Urothelium cell line (cell line): ENCODE data around the gene CD1E.
"Not testable (repeated sequence)": the region's sequence is repeated elsewhere in the genome, so short reads cannot be mapped to it uniquely, and the experiment has no call there.

Source experiments
- DNase-seq: peaks from one replicate; pipeline ENCODE4 v3.0.0; 2011; ENCODE audit warnings: low spot score, mixed read lengths
- FAIRE-seq: peaks from 2 replicates; lab custom pipeline; 2011; peaks lifted over from hg19 to GRCh38; lab: Jason Lieb, UNC

Gene CD1E

DNA sequence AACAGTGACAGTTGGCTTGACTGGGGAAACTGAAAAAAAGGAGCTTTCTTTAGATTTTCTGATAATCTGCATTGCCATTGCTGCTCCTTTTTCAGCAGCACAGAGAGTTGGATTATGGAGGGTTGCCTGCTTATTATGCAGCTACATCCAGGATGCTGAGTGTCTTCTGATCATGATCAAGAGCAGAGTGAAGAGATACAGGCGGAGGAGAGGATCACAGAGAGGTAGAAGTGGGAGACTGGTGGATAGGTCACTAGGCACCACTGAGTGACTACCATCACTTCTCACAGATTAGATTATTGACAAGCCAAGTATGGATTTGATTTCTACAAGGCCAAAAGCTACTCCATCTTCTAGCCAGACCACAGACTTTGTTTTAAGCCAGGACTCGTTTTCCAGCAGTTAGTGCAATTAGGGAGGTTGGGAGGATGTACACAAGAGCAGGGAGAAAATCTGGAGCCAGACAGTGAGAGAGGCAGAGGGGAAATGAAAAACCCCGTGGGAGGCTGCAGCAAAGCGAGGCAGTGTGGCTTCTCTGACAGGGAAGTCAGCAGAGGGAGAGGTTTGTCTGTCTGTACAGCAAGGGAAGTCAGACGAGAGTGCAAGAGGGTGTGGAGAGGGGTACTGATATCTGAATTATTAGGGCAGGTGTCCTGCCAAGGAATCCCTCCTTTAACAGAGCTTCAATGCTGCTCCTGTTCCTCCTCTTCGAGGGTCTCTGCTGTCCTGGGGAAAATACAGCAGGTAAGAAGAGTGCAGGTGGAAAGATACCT lies at the start of gene CD1E:
Gene CD1E, plus strand, starts transcription at position 592 of the 773 bp plus-strand sequence. Its CDS starts 95 bp downstream, at position 687.
- DNase-seq (no peak), FAIRE-seq (no peak)

- no peak for DNase-seq
- FAIRE-seq: no peak
Observed at GRCh38 chr1:158310623-158311022, 43.1 kb upstream of the CD1E start.

DNA sequence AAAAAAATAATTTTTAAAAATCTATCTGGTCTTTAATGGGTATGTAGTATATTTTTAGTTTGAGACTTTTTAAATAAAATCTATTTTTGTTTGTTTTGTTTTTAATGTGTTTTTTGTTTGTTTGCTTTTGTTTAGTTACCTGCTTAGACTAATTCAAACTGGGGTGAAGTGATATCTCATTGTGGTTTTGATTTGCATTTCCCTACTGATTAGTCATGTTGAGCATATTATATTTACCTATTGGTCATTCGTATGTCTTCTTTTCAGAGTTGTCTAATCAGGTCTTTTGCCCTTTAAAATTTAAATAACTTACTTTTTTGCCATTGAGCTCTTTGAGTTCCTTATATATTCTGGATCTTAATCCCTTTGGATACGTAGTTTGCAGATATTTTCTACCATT lies 42.6 kb upstream of the CD1E start:
- no peak for DNase-seq
- no peak for FAIRE-seq

- FAIRE-seq: no peak
Observed at GRCh38 chr1:158323866-158324265, 29.8 kb upstream of the CD1E start.

DNA sequence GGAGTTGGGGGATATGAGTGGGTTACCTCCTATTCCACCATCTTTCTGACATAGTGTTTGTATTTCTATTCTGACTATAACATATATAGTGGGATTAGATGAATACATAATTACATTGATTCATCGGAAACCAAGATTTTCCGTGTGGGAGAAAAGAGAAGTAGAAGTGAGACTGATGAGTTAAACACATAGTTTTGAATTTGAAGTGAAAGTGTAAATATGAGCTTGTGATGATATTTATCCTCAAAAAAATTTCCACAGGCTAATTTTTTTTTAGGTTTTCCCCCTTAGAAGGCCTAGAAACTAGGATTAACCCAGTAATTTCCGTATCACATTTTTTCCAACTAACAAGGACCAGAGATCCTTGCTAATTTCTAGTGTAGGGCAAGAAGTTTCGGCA lies 29.3 kb upstream of the CD1E start:
- FAIRE-seq: no peak
- no peak for DNase-seq

More at GRCh38 chr1:158323866-158324265, 29.8 kb upstream of the CD1E start:
- DNase-seq: no peak

DNA sequence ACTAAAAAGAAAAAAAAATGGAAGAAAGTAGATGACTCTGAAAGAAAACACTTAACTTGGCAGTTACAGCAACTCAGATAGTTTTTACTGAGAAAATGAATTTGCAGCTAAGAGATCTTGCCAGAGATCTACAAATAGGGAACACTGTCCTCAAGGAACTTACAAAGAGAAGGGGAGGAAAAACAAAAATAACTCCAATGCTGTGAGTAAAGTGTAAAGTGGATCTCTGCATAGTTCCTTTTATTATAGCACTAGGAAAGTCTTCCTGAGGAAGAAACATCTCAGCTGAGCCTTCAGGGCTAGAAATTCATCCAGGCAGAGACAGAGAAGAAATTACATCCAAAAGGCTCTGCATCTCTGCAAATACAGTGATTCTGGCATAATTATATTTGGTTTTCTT lies 26.2 kb upstream of the CD1E start:
- FAIRE-seq (no peak), DNase-seq (no peak)

DNA sequence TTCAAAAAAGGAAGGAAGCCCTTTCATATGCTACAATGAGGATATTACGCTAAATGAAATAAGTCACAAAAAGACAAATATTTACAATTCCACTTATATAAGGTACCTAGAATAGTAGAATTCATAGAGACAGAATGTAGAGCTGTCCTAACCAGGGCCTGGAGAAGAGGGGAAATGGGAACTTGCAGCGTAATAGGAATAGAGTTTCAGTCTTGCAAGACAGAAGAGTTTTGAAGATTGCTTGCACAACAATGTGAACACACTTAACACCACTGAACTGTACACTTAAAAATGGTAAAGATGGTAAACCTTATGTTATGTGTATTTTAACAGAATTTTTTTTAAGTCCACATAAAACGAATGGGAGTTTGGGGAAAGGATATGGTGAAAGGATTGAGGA lies 25.3 kb upstream of the CD1E start:
- DNase-seq (no peak), FAIRE-seq (no peak)

DNA sequence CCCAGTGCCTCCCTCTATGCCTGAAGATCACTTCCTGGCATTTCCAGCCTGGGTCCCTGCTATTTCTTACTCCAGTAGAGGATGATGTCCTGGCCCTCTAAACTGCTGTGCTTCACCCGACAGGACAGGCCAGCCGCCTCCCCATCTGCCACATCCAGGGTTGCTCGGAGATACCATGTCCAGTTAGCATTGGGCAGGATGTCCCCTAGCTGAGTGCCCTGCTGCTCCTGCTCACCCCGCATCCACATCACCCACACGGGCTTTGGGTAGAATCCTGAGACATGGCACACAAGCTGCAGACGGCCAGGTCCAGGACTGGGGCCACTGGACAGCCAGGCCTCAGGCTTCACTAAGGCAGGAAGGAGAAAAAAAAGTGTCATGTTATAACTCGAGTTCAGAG lies 24.4 kb upstream of the CD1E start:
- no peak for FAIRE-seq
- DNase-seq: no peak

DNA sequence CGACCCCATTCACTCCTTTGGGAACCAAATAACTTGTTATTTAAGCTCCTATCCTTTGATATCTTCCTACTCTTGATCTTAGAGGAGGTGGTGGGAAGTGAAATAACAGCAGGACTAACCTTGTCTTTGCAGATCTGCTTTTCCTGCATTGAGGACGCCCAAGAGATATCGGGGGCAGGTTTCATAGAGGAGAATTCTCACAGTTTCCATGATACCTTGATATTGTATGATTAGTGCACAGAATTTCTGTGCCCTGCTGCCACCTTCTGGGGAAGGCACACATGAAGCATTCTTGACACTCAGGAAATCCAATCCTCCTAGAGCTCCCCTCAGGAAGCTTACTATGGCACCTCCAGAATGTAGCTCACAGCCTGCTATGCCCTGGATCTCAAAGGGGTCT lies 24.0 kb upstream of the CD1E start:
- DNase-seq: no peak
- FAIRE-seq: no peak

DNA sequence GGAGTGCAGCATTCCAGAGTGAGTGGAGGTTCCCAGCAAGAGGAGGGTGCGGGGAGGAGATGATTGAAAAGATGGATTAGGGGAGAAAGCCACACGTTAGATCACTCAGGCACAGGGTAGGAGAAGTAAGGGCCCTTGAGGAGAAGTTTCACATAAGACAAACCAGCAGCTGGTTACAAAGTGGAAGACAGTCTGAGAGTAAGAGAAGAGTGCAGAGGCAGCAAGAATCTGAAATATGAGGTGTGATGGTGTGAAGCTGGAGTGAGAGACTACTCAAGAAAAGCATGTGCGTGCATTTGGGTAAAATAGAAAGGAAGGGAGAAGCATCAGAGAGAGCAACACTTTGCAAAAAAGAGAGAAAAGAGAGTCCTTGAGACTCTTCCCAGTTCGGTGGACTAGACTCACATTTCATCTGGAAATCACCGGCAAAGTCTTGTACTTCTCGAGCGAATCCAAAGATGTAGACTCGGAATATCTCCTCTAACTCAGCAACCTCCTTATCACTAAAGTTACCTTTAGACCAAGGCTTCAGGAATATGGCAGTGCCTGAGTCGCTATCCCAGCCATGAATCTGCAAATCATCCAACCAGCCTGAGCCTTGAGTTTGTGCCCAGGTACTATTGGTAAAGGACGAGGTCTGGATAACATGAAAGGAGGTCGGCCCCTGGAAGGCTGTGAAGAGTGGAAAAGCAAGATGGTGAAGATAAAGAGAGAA lies 23.1 kb upstream of the CD1E start:
- FAIRE-seq: no peak
- DNase-seq: no peak

- DNase-seq (no peak), FAIRE-seq (no peak)
Observed at GRCh38 chr1:158331106-158331425, 22.6 kb upstream of the CD1E start.

GRCh38 chr1:158331481-158332150 lies 22.1 kb upstream of the CD1E start, which contains the start of gene CD1B:
Gene CD1B (minus strand): TSS chr1:158331531. CDS start chr1:158331423, 108 bp downstream.
- no peak for FAIRE-seq

DNA sequence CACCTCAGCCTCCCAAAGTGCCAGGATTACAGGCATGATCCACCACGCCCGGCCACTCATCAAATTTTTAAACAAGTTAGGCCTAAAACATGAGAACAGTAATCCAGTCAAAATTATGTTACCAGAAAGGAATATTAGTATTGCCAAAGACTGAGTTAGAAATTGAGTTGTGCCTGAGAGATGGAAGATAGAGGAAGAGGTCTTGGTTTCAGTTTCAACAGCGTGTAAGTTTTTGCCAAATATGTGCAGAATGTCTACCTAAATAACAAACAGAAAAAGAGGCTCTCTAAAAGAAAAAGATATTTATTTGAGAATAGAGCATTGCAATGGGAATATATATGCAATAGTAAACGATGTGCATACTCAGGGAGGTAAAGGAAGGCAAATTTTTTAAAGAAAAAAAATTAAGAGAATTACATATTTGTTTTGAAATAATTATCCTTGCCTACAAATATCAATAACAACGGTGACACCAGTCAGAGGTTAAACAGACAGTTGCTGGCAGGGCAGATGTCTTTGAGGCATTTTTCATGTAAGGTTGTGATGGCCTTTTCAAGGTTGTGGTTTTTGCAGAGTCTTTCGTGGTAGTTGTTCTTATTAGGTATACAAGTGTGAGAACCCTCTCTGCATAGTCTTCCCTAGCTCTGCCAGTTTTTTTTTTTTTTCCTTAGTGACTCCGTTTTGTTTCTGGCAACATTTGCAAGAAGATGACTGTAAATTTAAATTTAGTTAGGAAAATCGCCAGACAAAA lies 20.1 kb upstream of the CD1E start:
- no peak for FAIRE-seq

More at GRCh38 chr1:158331481-158332150, 22.1 kb upstream of the CD1E start, which contains the start of gene CD1B:
- no peak for DNase-seq

DNA sequence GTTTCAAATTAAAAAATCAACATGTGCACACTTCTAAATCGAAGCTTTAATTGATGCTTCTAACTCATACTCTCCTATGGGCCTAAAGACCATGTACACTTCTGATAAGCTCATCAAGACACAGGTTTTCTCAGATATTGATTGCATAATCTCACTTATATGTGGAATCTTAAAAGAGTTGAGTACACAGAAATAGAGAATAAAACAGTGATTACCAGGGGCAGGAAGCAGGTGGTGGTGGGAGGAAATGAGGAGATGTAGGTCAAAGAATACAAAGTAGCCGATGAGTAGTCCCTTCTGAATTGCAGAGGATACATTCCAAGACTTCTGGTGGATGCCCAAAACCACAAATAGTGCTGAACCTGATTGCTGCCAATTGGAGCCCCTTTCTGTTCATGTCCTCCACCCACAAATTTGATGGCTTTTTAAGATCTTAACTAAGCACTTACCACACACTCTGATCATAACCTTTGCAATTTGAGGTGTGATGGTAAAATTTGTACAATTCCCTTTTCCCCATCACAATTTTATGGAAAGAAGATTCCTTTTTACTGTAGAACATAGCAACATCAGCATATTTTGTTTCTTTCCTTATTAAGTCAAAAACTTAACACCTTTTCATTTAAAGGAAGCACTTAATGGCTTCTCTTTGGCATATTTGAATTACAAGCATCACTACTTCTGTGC lies 19.0 kb upstream of the CD1E start:
- DNase-seq: peak; percentile 25
- FAIRE-seq: no peak

More for the DNA sequence above, 20.1 kb upstream of the CD1E start:
- no peak for DNase-seq

GRCh38 chr1:158335213-158335532 lies 18.5 kb upstream of the CD1E start:
- no peak for DNase-seq
- no peak for FAIRE-seq

GRCh38 chr1:158336413-158336812 lies 17.3 kb upstream of the CD1E start:
- not testable (repeated sequence) for DNase-seq, FAIRE-seq

- not testable (repeated sequence) for FAIRE-seq
Observed at GRCh38 chr1:158348946-158349345, 4.7 kb upstream of the CD1E start.

GRCh38 chr1:158354255-158354654 lies 561 bp downstream of the CD1E start:
- FAIRE-seq: no peak
- DNase-seq: no peak

More at GRCh38 chr1:158348946-158349345, 4.7 kb upstream of the CD1E start:
- not testable (repeated sequence) for DNase-seq

DNA sequence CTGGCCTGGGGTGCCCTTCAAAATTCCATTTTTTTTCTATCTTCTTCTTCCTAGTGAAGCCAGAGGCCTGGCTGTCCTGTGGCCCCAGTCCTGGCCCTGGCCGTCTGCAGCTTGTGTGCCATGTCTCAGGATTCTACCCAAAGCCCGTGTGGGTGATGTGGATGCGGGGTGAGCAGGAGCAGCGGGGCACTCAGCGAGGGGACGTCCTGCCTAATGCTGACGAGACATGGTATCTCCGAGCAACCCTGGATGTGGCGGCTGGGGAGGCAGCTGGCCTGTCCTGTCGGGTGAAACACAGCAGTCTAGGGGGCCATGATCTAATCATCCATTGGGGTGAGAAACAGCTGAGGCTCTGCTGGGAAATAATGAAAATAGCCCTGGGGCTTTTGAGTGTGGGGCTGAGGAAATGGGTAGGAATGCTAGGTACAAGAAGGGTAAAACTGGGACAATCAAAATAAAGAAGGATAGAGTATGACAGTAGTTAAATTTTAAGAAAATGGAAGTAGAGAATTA lies 2.1 kb downstream of the CD1E start:
- no peak for DNase-seq
- no peak for FAIRE-seq

GRCh38 chr1:158356616-158357015 lies 2.9 kb downstream of the CD1E start:
- DNase-seq (no peak), FAIRE-seq (no peak)
